HUES48 (cell line): ENCODE measurements around the gene RBKS.

ENCODE experiments used
- H3K27ac ChIP-seq: one replicate; pipeline ENCODE4 v1.7.0; 2013; ENCODE audit warnings: low read depth, low read length, inconsistent platforms
- H3K27me3 ChIP-seq: 2 replicates; pipeline ENCODE4 v1.6.1; 2013; ENCODE audit warnings: mild to moderate bottlenecking, low read length; ENCODE audit not compliant: control insufficient read depth, insufficient read depth
- H3K36me3 ChIP-seq: 2 replicates; pipeline ENCODE4 v1.6.1; 2013; ENCODE audit warnings: low read length; ENCODE audit not compliant: control insufficient read depth, insufficient read depth
- H3K4me1 ChIP-seq: 2 replicates; pipeline ENCODE4 v1.6.1; 2013; ENCODE audit warnings: mild to moderate bottlenecking, low read length; ENCODE audit not compliant: control insufficient read depth, insufficient read depth
- H3K4me3 ChIP-seq: 2 replicates; pipeline ENCODE4 v1.5.1; 2013; ENCODE audit warnings: mild to moderate bottlenecking, low read depth, low read length
- H3K9ac ChIP-seq: 2 replicates; pipeline ENCODE4 v1.6.1; 2013; ENCODE audit warnings: mild to moderate bottlenecking, low read depth, low read length, moderate library complexity
- H3K9me3 ChIP-seq: 2 replicates; pipeline ENCODE4 v1.6.1; 2013; ENCODE audit warnings: low read length; ENCODE audit not compliant: control insufficient read depth, insufficient read depth

Gene RBKS

GRCh38 chr2:27916293-27916995 is 26.3 kb upstream of the RBKS start:
- H3K27ac ChIP-seq: no peak overlapping the region

DNA sequence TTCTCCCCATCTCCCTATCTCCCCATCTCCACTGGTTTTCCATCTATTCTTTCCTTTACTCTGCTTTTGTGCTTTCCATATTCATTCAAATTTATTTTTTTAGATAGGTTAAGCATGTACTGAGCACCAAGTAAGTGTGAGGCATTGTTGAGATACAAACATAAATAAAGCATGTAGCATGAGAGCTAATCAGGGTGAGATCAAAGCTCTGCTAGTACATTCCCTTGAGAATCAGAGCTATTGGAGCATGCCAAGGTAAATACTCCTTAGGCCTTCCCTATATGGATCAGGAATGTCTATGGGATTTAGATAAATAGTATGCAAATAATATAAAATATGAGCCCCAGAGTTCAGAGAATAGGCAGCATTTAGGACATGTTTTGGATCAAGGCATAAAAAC is 25.7 kb upstream of the RBKS start:
- H3K9ac ChIP-seq: no peak overlapping the region
- H3K4me3 ChIP-seq: no peak overlapping the region
- H3K27ac ChIP-seq: no peak overlapping the region
- H3K27me3 ChIP-seq: no peaks in the 10 kb centered on the region
- no peaks in the 10 kb centered on the region for H3K36me3 ChIP-seq
- H3K9me3 ChIP-seq: no peaks in the 10 kb centered on the region
- peaks cover 8% of the 10 kb centered on the region for H3K4me1 ChIP-seq

More at GRCh38 chr2:27916293-27916995, 26.3 kb upstream of the RBKS start:
- Histone ChIP-seq H3K4me1 (peaks cover 8% of the 10 kb centered on the region), H3K27me3 (no peaks in the 10 kb centered on the region), H3K4me3 (no peak overlapping the region), H3K9me3 (no peaks in the 10 kb centered on the region), H3K36me3 (no peaks in the 10 kb centered on the region), H3K9ac (no peak overlapping the region)

- Histone ChIP-seq H3K4me1 (peaks cover 8% of the 10 kb centered on the region), H3K9me3 (no peaks in the 10 kb centered on the region), H3K27ac (no peak overlapping the region), H3K4me3 (no peak overlapping the region), H3K36me3 (no peaks in the 10 kb centered on the region), H3K27me3 (no peaks in the 10 kb centered on the region), H3K9ac (no peak overlapping the region)
These were observed 25.0 kb upstream of the RBKS start for GRCh38 chr2:27915191-27915590.

- Histone ChIP-seq H3K27ac (no peak overlapping the region), H3K9me3 (no peaks in the 10 kb centered on the region), H3K9ac (no peak overlapping the region)
These were observed 24.6 kb upstream of the RBKS start for GRCh38 chr2:27914805-27915175.

GRCh38 chr2:27914041-27914804 is 24.0 kb upstream of the RBKS start:
- H3K9me3 ChIP-seq: no peaks in the 10 kb centered on the region
- no peaks in the 10 kb centered on the region for H3K27me3 ChIP-seq
- no peak overlapping the region for H3K27ac ChIP-seq
- H3K4me3 ChIP-seq: no peak overlapping the region
- H3K9ac ChIP-seq: no peak overlapping the region
- H3K36me3 ChIP-seq: no peaks in the 10 kb centered on the region
- H3K4me1 ChIP-seq: peaks cover 8% of the 10 kb centered on the region

More at GRCh38 chr2:27914805-27915175, 24.6 kb upstream of the RBKS start:
- H3K27me3 ChIP-seq: no peaks in the 10 kb centered on the region
- H3K4me3 ChIP-seq: no peak overlapping the region
- peaks cover 8% of the 10 kb centered on the region for H3K4me1 ChIP-seq
- H3K36me3 ChIP-seq: no peaks in the 10 kb centered on the region

DNA sequence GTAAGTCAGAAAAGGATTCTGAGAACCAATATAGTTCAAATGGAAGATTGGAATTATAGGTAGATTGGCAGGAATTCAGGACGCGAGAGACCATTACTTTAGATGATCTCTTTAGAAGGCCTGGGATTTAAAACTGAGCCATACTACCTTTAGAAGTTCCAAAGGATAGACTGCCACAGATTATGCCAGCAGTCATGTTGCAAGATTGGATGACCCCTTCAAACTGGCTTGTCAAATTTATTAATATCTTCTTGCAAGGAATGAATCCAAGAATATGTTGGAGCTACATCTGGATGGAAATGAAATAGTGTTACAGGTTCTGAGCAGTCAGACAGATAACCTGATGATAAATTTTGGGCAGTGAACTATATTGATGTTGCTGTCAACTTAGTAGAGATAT is 22.3 kb upstream of the RBKS start:
- H3K4me1 ChIP-seq: peaks cover 8% of the 10 kb centered on the region
- H3K27ac ChIP-seq: no peak overlapping the region
- H3K9ac ChIP-seq: no peak overlapping the region
- H3K4me3 ChIP-seq: no peak overlapping the region
- H3K9me3 ChIP-seq: no peaks in the 10 kb centered on the region
- H3K36me3 ChIP-seq: no peaks in the 10 kb centered on the region
- no peaks in the 10 kb centered on the region for H3K27me3 ChIP-seq

- Histone ChIP-seq H3K27ac (no peak overlapping the region), H3K4me1 (peaks cover 10% of the 10 kb centered on the region), H3K36me3 (no peaks in the 10 kb centered on the region), H3K4me3 (no peak overlapping the region), H3K9me3 (no peaks in the 10 kb centered on the region), H3K9ac (no peak overlapping the region), H3K27me3 (no peaks in the 10 kb centered on the region)
These were observed 21.4 kb upstream of the RBKS start for GRCh38 chr2:27911458-27912210.

DNA sequence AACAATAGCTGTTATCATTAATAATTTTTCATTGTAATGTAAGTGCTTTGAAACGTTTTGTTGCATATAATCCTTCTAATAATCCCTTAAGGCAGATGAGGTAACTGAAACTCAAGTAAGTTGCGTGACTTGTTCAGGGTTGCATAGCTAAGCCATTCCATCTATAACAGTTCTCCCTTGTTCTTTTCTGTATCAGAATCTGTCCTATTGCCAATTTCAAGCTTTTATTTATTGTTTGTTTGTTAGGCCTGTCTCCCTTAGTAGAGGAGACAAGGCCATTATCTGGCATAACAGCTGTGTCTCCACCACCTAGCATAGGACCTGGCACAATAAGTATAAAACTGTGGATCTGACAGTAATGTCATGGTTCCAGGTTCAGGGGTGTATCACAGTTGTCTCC is 19.7 kb upstream of the RBKS start:
- Histone ChIP-seq H3K4me1 (peaks cover 6% of the 10 kb centered on the region; the same call in 1 of the 2 replicates), H3K9me3 (no peaks in the 10 kb centered on the region), H3K4me3 (no peak overlapping the region), H3K27me3 (no peaks in the 10 kb centered on the region), H3K36me3 (no peaks in the 10 kb centered on the region), H3K27ac (no peak overlapping the region), H3K9ac (no peak overlapping the region)

DNA sequence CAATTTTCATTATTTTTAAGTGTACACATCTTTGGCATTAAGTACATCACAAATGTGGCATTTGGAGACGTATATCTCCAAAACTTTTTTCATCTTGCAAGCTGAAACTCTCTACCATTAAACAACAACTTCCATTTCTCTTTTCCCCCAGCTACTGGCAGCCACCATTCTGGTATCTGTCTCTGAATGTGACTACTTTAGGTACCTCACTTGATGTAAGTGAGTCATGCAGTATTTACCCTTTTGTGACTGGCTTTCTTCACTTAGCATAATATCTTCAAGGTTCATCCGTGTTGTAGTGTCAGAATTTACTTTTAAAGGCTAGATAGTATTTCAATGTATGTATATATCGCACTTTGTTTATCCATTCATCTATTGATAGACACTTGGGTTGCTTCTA is 17.4 kb upstream of the RBKS start:
- Histone ChIP-seq H3K9me3 (no peaks in the 10 kb centered on the region), H3K27me3 (no peaks in the 10 kb centered on the region), H3K4me1 (peaks cover 6% of the 10 kb centered on the region; the same call in 1 of the 2 replicates), H3K27ac (no peak overlapping the region), H3K36me3 (no peaks in the 10 kb centered on the region), H3K4me3 (no peak overlapping the region), H3K9ac (no peak overlapping the region)

DNA sequence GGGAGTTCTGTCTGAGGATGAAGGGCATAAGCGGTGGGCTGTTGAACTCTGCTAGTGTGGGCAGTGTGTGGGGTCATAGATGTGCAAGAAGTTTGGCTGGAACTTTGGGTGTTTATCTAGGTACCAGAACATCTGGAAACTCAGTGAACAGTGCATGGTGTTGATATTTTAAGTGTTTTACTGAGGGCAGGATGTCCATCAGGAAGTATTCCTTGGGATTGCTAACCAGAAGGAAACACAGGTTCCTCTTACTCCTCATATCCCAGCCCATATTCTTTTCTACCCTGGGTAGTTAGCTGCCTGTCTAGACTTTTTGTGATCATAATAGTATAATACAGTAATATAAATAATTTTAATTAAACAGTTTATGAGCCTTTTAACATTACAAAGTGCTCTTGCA is 15.9 kb upstream of the RBKS start:
- Histone ChIP-seq H3K27me3 (no peaks in the 10 kb centered on the region), H3K4me3 (no peak overlapping the region), H3K9me3 (no peaks in the 10 kb centered on the region), H3K36me3 (no peaks in the 10 kb centered on the region), H3K4me1 (peaks cover 6% of the 10 kb centered on the region; the same call in 1 of the 2 replicates), H3K27ac (no peak overlapping the region), H3K9ac (no peak overlapping the region)

GRCh38 chr2:27904405-27904665 is 14.1 kb upstream of the RBKS start:
- Histone ChIP-seq H3K27me3 (no peaks in the 10 kb centered on the region), H3K36me3 (no peaks in the 10 kb centered on the region), H3K9ac (no peak overlapping the region), H3K4me1 (peaks cover 6% of the 10 kb centered on the region; the same call in 1 of the 2 replicates), H3K4me3 (no peak overlapping the region), H3K27ac (no peak overlapping the region), H3K9me3 (no peaks in the 10 kb centered on the region)
